EL (cell line): ENCODE results near the gene TPRKB.
"Not testable (repeated sequence)": the region's sequence is repeated elsewhere in the genome, so short reads cannot be mapped to it uniquely, and the experiment has no call there.

Source experiments
- DNase-seq: peaks from one replicate; pipeline ENCODE4 v3.0.0-alpha.2; 2016

The TPRKB gene

DNA sequence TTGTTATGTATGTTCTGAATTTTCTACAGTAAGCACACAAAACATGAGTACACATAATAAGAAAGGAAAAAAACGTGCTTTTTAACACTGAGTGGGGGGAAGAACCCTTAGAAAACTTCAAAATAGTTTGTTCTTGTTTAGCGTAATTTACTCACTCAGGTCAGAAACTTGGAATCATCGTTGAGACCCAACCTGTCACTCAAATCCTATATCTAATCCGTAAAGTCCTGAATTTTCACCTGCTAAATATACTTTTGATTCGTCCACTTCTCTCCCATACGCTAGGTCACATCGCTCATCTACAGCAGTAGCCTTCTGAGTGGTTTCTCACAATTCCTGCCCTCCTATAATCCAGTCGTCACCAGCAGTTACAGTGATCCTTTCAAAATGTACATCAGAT lies 767 bp downstream of the TPRKB start:
- no peak for DNase-seq

DNA sequence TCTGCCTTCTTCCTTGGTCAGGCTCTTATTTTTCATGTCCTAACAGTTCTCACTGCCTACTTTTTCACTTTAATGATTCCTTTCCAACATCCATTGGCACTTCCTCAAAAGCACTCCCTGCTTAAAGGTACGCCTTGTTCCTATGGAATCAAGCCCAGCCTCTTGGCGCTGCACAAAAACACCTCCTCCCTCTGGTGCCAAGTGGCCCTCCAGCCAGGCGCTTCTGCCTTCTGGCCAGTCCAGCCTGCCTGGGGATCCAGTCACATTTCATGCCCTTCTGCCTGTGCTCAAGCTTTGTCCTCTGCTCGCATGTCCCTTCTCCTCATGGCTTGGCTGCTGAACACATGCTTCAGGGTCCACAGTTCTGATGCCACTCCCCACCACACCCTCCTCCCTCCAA lies 6.3 kb downstream of the TPRKB start:
- DNase-seq, result no peak

DNA sequence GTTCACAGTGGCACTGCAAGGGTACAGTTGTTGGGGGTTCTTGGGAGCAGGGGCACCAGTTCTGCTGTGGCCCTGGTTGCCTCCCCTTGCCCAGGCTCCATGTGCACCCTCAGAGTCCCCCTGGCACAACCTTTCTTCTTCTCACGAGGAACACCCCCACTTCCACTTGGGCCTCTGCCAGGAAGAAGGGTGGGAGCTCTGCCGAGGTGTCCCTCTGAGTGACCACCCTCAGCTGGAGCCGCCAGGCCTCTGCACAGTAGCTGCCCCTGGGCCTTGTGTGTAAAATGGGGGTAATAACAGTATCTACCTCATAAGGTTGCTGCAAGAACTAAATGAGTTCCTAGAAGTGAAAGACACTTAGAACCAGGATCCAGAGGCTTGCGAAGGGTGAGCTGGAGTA lies 8.4 kb downstream of the TPRKB start:
- DNase-seq, result no peak

DNA sequence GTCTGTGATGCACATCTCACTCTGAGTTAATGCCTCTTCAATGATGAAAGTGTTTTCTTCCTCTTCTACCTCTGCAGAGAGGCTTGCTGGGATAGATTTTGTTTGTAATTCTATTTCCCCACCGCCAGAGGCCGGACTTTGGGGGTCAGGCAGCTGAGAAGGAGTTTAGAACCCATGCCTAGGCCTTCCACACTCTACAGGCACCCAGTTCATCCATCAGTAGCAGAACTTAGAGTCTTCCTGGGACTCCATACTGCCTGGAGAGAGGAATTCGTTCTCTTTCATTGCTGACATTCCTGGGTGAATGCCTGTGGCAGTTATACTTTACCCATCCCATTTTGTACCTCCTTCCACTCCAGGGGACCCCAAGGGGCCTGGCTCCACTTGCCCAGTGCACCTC lies 9.1 kb downstream of the TPRKB start:
- no peak for DNase-seq

DNA sequence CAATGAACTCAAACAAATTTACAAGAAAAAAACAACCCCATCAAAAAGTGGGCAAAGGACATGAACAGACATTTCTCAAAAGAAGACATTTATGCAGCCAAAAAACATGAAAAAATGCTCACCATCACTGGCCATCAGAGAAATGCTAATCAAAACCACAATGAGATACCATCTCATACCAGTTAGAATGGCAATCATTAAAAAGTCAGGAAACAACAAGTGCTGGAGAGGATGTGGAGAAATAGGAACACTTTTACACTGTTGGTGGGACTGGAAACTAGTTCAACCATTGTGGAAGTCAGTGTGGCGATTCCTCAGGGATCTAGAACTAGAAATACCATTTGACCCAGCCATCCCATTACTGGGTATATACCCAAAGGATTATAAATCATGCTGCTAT lies 10.5 kb downstream of the TPRKB start:
- not testable (repeated sequence) for DNase-seq

DNA sequence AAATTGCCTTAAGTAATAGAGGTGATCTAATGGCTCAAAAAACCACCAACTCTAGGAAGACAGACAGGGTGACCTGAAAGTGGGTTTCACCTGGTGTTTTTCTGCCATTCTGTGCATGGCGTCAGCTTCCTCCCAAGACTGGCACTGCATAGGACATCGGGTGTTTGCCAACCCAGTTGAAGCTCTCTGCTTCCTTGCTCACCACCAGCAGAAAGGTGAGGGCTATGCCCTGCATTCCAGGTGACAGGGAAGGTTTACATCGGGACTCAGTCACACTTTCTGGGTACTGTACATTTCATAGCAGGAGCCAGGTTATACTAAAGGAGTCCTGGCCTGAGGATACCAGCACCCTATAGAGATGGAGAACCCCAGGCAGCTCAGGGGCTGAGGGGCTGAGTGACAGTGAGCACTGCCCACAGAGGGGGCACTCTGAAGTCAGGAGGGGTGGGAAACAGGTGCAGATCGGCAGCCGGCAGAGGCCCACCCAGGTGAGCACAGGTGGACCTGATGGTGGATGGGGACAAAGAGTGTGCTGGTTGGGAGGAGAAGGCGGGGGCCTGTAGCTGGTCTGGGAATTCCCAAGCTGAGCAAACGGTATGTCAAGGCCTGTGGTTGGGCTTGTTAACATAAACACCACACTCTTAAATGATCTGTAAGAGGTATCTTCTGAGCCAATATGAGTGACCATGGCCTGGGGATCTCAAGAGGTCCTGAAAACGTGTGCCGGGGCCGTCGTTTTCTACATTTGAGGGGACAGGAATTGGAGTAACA lies 18.1 kb downstream of the TPRKB start:
- DNase-seq, result no peak

DNA sequence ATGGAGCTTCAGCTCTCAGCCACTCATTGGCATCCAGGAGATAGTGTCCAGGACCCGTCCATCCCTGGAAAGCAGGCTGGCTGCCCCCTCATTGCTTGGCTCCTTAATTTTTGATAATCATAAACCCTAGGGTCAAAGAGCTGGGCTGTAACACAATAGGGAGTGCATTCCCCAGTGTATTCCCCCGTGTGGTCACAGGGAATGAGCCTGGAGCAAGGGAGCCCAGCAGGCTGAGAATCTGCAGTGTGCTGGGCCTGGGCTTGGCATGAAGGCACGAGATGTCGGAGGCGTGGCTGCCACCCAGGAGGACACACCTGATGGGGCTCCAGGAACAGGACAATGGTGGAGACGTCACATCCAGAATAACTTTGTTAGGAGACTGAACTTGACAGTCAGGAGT lies 18.7 kb downstream of the TPRKB start:
- DNase-seq, result no peak

DNA sequence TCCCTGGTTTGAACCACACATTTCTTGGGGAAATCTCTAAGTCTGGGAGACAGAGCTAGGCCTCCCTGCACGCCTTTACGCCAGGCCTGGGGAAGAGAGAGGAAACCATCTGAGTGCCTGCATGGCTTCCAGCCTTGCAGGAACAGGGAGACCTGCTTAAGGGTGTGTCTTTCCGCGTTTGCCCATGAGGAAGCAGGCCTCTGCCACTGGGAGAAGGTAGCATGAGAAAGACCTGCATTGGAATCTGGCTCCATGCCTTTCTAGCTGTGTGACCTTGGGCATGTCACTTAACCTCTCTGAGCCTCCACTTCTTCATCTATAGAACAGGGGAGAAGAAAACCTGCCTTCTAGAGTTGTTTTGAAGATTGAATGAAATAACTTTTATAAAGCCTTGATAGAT lies 19.4 kb downstream of the TPRKB start:
- not testable (repeated sequence) for DNase-seq

DNA sequence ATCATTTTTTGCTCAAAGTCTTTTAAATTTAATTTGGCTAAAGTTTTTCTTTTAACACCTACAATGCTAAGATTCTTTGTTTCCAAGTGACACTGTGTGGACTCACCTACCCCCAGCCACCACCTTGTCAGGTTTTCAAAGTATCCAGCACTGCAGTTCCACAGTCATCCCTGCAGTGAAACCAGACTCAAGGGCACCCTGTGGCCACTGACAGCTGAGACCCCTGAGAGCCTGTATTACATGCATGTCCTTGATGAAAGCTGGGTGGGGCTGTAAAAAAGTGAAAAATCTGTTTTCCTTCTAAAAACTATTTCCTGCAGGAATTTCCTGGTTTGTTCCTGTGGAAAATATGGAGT lies 19.9 kb downstream of the TPRKB start:
- no peak for DNase-seq

DNA sequence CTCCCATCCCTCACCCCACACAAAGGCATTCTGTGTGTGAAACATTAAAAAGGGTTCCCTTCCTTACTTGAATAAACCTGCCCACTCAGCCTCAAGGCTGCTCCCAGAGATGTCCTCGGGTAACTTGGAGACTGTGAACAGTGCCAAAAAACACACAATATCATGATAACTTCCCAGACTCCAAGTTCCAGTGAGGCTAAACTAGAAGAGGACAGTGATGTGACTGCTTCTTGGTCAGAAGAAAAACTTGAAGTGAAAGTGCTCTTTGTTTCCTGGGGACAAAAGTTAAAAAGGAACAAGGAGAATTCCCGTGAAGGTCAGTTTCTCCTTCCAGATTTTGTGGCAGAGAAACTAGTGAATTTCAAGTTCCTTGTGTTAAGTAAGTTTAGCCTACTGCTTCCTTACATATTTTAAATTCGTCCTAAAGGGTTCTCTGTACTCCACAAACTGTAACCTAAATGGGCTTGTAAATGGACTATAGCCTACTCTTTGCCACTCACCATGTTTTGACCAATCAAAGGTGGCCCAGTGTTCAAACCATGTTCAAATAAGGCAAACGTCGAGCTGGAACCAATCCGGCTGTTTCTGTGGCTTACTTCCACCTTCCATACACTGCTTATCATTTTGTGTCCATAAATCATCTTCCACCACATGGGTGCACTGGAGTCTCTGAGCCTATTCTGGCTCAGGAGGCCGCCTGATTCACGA lies 20.4 kb downstream of the TPRKB start:
- no peak for DNase-seq

DNA sequence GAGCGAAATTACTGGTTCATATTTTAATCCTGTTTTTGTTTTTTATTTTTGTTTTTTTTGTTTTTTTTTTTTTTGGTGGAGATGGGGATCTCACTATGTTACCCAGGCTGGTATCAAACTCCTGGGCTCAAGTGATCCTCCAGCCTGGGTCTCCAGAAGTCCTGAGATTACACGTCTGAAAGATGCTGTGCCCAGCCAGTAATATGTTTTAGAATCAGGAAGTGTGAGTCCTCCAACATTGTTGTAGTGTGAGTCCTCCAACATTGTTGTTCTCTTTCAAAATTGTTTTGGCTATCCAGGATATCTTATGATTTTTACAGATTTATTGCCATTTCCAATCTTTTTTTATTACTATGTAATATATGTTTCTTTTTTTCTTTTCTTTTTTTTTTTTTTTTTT lies 23.1 kb downstream of the TPRKB start:
- DNase-seq, result no peak

DNA sequence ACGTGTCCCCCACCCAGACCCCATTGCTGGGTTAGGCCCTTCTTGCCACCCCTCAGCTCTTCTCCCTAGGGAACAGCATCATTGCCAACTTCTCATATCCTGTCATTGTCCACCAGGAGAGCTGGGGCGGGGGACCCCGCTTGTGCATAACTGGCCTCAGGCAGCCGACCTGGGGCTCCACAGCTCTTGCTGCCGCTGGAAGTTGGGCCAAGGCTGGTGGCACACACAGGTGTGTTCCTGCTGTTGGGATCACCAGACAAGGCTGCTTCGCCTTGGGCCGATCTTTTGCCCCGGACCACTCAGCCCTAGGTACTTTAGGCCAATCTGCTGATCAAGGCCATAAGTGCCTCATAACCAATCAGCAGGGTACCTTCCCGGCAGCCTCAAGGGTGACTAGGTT lies 28.6 kb downstream of the TPRKB start:
- DNase-seq, result no peak

DNA sequence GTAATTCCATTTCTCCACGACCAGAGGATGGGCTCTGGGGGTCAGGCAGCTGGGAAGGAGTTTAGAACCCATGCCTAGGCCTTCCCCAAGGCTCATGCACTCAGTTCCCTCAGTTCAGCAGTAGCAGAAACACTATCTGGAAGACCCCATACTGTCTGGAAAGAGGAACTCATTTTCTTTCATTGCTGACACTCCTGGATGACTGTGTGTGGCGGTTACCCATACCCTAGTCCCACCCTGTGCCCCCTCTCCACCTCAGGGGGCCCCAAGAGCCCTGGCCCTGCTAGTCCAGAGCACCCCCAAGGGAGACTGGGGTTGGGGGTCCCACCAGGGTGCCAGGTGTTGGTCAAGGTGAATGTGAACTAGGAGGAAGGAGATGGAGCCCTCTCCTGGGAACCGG lies 29.5 kb downstream of the TPRKB start:
- no peak for DNase-seq

DNA sequence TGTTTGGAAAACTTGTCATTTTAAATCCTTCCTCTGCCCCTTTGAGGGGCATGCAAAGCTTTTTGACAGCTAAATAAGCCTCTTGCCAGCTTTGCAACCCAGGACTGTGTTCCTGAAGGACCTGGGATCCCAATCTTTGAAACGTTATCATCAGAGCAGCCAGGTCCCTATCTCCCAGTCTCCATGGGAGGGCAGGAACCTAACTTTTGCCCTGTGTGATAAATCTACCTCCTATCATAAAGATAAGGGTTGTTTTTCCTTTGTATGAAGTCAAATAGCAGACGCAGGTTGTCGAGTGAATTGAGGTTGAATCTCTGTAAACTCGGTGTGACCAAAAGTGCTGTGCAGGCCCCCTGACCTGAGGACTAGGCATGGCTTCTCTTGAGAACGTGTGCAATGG lies 30.1 kb downstream of the TPRKB start:
- no peak for DNase-seq

DNA sequence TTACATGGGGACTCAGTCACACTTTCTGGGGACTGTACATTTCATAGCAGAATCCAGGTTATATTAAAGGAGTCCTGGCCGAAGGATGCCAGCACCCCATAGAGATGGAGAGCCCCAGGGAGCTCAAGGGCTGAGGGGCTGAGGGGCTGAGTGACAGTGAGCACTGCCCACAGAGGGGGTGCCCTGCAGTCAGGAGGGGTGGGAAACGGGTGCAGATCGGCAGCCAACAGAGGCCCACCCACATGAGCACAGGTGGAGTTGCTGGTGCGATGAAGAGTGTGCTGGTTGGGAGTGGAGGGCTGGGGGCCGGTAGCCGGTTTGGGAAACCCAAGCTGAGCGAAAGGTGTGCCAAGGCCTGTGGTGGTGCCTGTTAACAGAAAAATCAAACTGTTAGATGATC lies 32.1 kb downstream of the TPRKB start:
- no peak for DNase-seq

DNA sequence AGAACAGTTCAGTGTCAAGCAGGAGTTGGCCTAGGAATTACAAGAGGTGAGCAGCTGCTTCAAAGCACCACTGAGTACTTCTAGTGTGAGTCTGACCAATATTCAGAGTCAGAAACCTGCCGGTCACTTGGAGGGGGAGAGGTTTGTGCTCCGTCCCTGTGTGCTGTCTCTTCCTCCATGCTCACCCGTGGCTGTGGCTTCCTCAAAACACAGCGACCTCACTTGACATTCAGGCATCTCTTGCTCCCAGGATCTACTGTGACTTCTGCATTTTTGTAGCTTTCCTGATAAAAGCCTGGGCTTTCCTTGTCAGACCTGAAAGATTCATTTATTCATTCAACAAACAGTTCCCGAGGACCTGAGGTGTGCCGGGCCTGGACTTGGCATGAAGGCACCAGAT lies 32.9 kb downstream of the TPRKB start:
- DNase-seq, result no peak

DNA sequence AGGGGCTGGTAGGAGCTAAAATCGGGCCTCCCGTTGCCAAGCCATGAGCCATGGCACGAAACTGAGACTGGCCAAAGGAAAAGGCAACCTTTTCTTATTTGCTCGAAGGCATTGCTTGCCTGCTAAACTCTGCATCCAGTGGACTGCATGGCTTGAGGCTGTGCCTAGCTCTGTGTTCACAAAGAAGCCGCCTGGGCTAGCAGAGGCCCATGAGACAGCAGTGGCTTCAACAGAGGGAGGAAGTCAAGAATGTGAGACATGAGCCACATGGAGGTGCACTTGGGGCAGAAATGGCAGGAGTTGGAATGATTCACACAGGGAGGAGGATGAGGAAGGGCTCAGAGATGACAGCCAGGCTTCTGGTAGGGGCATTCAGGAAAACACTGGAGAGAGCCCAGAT lies 33.5 kb downstream of the TPRKB start:
- DNase-seq, result no peak

DNA sequence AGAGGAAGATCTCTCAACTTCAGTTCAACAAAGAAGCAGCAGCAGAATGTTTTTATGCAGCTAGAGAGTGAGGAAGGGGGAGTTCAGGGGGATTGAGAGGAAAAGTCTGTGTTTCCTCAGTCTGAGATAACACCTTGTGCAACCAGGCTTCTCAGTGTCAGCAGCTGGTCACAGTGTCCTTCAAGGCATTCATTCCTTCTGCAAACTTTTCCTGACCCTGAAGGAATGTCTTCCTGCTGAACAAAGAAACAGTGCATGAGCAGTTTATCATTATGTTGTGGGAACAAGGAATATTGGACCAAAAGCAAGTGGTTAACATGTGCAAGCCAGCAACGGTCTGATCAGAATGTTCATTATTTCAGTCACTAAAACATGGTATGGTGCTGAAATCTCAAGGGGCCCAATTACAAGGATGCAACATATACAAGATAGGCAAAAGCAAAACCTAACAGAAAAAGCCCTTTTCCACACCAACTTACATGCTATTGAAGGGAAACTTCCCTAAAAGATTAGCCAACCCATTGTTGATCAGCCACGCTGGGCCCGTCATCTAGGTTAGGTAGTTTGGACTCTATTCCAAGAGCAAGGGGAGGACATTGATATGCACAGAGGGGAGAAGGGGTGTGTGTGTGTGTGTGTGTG lies 34.2 kb downstream of the TPRKB start:
- DNase-seq, result not testable (repeated sequence)

DNA sequence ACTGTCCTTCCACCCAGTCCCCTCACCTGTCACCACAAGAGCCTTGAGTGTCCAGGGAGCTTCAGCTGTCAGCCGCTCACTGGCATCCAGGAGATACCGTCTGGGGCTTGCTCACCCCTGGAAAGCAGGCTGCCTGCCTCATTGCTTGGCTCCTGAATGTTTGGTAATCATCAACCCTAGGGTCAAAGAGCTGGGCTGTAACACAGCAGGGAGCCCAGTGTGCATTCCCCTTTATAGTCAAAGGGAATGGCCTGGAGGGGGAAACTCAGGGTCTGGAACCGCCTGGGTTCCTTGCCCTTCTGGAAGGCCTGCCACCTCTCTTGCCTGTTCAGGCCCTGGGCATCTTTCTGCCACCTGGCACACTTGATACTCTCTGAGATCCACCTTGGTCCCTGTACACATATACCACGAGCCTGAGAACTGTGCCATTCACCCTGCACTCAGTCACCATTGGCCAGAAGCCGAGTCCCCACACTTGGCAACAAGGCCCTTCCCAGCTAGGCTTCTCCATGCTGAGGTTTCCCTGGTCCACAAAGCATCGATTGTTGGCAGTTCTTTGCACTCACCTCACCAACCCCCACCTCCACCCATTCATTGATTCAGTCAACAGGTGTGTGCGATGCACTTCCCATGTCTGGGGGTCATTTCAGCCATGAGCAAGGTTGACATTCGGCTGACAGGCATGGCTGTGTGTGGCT lies 35.0 kb downstream of the TPRKB start:
- DNase-seq, result no peak

DNA sequence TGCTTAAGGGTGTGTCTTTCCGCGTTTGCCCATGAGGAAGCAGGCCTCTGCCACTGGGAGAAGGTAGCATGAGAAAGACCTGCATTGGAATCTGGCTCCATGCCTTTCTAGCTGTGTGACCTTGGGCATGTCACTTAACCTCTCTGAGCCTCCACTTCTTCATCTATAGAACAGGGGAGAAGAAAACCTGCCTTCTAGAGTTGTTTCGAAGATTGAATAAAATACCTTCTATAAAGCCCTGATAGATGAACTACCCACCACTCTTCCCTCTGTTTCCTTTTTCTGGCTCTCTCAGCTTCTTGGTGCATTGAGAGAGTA lies 35.7 kb downstream of the TPRKB start:
- not testable (repeated sequence) for DNase-seq

DNA sequence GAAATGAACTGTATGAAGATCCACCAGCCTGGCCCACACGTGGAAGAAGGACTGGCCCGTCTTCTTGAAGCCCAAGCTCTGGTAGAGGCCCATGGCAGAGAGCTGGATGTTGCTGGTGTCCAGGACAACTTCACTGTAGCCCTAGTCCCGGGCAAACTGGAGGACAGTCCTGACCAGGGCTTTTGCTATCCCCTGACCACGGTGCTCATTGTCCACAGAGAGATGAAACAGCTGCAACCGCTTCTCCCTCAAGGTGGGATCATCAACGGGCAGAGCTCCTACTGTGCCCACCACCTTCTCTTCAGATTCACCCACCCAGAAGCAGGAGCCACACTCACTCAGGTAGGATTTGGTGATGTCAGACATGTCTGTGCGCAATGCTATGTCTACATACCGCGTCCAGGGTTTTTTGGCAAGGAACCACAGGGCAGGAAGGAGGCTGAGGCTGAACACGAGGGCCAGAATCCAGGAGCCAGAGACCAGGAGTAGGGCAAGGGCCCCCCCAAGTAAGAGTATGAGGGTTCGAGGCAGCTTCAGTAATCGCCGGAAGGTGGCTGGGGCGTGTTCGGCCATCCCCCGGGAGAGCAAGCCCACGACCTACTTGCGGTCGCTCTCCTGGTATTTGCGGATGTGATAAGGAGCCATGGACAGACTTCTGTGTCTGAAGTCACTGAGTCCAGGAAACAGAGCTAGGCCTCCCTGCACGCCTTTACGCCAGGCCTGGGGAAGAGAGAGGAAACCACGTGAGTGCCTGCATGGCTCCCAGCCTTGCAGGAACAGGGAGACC lies 36.3 kb downstream of the TPRKB start:
- no peak for DNase-seq

DNA sequence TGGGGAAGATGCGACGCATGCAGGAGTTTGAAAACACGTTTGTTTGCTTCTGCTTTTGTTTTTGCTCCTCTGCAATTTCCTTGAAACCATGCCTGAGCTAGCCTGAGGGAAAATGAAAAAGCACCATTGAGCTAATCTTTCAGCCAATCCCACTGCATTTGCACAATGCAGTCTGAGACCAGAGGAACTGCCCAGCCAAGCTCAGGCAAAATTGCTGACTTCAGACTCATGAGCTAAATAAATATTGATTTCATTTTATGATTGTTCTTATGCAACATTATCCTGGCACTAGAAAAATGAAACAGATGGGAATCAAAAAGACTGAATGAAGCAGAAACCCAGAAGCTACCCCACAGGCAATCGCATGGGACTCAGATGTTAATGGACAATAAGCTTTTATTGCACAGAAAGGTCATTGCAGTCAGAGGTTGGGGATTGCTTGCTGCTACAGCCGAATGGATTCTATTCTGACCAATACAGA lies 37.0 kb downstream of the TPRKB start:
- no peak for DNase-seq

DNA sequence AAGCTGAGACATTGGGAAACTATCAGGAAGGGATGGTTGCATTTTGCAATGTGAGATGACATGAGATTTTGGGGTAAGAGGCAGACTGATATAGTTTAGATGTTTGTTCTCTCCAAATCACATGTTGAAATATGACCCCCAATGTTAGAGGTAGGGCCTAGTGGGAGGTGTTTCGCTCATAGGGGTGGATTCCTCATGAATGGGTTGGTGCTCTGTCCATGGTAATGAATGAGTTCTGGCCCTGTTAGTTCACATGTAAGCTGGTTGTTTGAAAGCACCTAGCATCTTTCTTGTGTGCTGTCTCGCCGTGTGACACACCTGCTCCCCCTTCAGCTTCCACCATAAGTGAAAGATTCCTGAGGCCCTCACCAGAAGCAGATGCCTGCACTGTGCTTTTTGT lies 37.7 kb downstream of the TPRKB start:
- DNase-seq, result no peak
